IgD-negative memory B cell (primary cell): Measurements from ENCODE around the gene FOXO6. TPM values are rescaled to one million over a fixed set of nuclear protein-coding genes. Genes with fewer than 3 reads are reported as not detected.
"Not testable (repeated sequence)": the region's sequence is repeated elsewhere in the genome, so short reads cannot be mapped to it uniquely, and the experiment has no call there.

Source experiments
- H3K27ac Mint-ChIP-seq, 3 donors: one replicate each; pipeline ENCODE4 v1.8.0; 2020 to 2022; ENCODE audit warnings: mild to moderate bottlenecking in 3 of 3, mixed read lengths in 3 of 3, moderate library complexity in 1 of 3
- H3K27me3 Mint-ChIP-seq: one replicate; pipeline ENCODE4 v1.8.0; 2021; ENCODE audit warnings: mixed read lengths
- H3K36me3 Mint-ChIP-seq: one replicate; pipeline ENCODE4 v1.8.0; 2020; ENCODE audit warnings: mild to moderate bottlenecking, mixed read lengths
- H3K4me1 Mint-ChIP-seq, 3 donors: one replicate each; pipeline ENCODE4 v1.8.0; 2020 to 2022; ENCODE audit warnings: mixed read lengths in 3 of 3, mild to moderate bottlenecking in 1 of 3
- H3K4me3 Mint-ChIP-seq, 4 donors: one replicate each; pipeline ENCODE4 v1.8.0; 2020 to 2022; ENCODE audit warnings: mild to moderate bottlenecking in 4 of 4, mixed read lengths in 4 of 4, moderate library complexity in 3 of 4
- H3K9me3 Mint-ChIP-seq, 3 donors: one replicate each; pipeline ENCODE4 v1.8.0; 2020 to 2021; ENCODE audit warnings: mixed read lengths in 3 of 3, mild to moderate bottlenecking in 1 of 3
- polyA plus RNA-seq: library from polyadenylated mRNA; unstranded; fragments of 300-500 nt; fragmentation: Illumina TruSeq; gene quantifications from one replicate; pipeline ENCODE4 v1.2.3, GENCODE V29; 2021

FOXO6 gene
- polyA plus RNA-seq, 1 donor from 2014 or later = not detected

DNA sequence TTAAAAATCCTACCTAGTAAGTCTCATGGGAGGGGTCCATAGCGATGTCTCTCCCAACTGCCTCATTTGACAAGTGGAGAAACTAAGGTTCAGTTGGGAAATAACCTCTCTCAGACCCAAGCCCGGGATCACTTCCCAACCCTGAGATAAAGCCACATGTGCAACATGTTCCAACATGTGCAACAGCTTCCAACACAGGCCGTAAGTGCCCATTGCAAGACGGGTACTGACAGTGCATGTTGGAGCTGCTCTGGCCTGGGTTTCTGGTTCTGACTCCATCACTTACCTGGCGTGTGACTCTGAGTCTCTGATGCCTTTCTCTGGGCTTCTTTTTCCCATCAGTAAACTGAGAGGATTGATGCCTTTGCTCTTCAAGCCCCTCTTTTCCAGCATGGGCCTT lies 38.0 kb upstream of the FOXO6 start:
- Mint-ChIP-seq H3K36me3 (no peaks in the 10 kb centered on the region), H3K27me3 (peaks cover 13% of the 10 kb centered on the region), H3K9me3 (no peaks in the 10 kb centered on the region), H3K27ac (peak overlapping the region in 1 of 3 donors; percentile 52), H3K4me3 (no peak overlapping the region), H3K4me1 (no peaks in the 10 kb centered on the region)

DNA sequence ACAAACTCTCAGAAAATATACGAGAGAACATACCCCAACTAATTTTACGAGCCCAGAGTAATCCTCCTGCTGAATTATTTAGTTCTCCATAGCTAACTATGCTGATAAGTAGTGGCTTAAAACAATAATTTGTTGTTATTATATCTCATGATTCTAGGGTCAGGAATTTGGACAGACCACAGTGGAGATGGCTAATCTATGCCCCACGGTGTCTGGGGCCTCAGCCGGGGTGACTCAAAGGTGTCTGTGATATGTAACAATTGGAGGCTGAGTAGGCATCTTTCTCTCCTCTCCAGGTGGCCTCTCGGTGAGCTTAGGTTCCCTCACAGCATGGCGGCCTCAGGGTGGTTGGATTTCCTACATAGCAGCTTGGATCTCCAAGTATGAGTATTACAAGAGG lies 35.4 kb upstream of the FOXO6 start:
- Mint-ChIP-seq H3K4me1 (no peaks in the 10 kb centered on the region), H3K27me3 (peaks cover 10% of the 10 kb centered on the region), H3K4me3 (no peak overlapping the region), H3K27ac (no peak overlapping the region), H3K9me3 (no peaks in the 10 kb centered on the region), H3K36me3 (no peaks in the 10 kb centered on the region)

DNA sequence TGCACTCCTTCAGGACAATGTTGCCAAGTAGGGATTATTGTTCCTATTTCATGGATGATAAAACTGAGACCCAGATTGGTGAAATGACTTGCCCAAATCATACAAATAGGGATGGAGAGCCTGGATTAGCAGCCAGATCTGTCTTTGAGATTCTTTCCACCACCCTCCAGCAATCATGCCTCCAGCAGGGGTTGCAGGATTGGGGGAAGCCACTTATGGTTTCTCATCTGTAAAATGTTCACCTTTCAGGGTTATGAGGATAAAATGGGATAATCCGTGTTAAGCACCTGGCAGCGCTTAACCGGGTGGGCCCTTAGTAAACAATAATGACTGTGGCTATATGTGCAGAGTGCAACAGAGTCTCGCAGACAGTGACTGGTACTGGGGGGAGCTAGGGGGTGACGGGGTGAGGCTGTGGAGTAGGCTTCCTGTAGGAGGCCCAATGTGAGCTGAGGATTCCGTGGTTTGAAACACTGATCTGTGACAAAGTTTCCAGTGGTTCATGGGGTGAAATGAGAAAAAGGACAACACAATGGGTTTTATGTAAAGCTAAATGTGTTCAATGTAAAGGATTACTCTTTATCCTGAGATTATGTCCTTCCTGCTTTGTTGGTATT lies 33.7 kb upstream of the FOXO6 start:
- Mint-ChIP-seq H3K4me1 (no peaks in the 10 kb centered on the region), H3K27ac (no peak overlapping the region), H3K36me3 (no peaks in the 10 kb centered on the region), H3K27me3 (peaks cover 4% of the 10 kb centered on the region), H3K9me3 (no peaks in the 10 kb centered on the region), H3K4me3 (no peak overlapping the region)

DNA sequence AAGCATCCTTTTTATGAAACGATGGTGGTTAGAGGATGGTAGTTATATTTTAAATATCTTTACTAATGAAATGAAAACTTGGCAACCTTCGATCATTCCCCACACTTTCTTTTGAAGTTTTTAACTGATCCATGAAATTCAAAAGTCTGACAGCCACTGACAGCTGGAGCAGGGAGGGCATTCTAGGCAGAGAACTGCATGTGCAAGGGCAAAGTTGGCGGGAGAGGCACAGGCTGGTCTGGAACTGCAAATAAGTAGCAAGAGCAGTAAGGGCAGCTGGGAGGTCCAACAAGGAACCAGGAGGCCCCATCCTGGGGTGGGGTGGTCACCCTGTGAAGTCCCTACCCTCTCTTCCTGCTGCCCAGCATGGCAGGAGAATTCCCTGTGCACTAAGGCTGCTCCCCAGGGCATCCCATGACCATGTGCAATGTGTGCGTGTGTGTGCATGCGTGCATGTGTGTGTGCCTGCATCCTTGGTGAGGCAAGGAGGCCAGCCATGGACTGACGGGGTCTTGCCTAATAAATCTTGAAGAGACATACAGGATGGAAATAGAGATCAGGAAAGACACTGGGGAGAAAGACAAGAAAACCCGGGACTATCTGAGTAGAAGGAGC lies 33.1 kb upstream of the FOXO6 start:
- Mint-ChIP-seq H3K4me1 (peaks cover 0 to 2% (median 0%) of the 10 kb centered on the region in 3 donors), H3K9me3 (peaks cover 2 to 3% (median 2%) of the 10 kb centered on the region in 3 donors), H3K27ac (no peak overlapping the region), H3K4me3 (no peak overlapping the region), H3K36me3 (peaks cover 2% of the 10 kb centered on the region), H3K27me3 (peaks cover 2% of the 10 kb centered on the region)

DNA sequence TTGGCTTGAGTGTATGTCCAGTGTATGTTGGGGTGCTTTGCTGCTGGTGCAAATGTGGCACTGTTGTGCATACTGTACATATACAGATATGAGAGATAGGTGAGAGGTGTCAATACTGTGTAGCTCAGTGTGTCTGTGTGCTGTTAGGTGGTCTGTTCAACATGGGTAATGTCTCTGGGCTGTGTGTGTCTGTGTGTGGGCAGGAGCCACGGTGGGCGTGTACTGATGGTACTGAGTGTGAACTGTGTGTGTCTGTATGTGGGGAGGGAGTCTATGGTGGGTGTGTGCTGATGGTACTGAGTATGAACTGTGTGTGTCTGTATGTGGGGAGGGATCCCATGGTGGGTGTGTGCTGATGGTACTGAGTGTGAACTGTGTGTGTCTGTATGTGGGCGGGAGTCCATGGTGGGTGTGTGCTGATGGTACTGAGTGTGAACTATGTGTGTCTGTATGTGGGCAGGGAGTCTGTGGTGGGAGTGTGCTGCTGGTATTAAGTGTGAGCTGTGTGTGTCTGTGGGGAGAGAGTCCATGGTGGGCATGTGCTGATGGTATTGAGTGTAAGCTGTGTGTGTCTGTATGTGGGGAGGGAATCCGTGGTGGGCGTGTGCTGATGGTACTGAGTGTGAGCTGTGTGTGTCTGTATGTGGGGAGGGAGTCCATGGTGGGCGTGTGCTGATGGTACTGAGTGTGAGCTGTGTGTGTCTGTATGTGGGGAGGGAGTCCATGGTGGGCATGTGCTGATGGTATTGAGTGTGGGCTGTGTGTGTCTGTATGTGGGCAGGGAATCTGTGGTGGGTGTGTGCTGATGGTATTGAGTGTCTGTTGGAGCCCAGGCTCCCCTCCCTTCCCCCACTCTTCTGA lies 32.2 kb upstream of the FOXO6 start:
- Mint-ChIP-seq H3K4me3 (no peak overlapping the region), H3K36me3 (peaks cover 2% of the 10 kb centered on the region), H3K4me1 (peaks cover 0 to 2% (median 0%) of the 10 kb centered on the region in 3 donors), H3K27ac (no peak overlapping the region), H3K9me3 (peaks cover 2 to 11% (median 2%) of the 10 kb centered on the region in 3 donors), H3K27me3 (peaks cover 1% of the 10 kb centered on the region)

DNA sequence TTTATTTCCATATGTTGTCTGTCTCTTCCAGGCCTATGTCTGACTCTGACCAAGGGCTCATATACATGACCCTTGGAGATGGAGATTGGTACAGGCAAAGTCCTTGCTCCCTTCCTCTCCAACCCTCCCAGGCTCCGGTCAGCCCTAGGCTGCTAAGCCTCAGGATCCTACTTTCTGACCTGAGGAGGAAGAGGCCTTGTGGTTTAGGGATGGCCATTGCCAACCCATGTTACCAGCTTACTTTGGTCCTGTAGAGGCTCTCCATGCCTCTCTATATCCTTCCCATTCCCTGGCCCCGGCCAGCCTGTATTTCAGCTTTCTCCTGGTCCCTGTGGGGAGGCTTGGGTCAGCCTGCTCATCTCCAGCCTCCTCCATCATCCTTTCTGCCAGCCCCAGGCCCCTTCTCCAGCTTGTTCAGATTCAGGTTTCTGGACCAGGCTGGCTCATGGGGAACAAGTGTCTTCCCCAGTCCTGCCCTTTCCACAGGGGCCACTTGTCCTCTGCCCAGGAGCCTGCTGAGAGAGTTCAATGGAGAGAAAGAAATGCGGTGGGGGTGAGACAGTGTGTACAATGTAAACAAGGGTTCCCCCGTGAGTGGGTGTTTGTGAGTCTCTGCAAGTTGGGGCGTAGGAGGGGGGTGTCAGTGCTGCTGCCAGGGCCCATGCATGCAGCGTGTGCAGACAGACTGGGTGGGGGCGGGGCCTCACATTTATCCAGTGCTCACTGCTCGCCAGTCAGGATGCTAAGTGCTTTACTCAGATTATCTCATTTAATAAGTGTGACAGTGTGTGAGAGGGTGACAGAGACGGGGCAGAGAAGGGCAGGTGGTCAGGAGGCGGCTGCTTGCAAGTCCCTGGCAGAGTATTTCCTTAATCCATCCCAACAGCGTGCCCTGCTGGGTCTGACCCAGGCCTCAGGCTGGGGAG lies 31.3 kb upstream of the FOXO6 start:
- peaks cover 2% of the 10 kb centered on the region for H3K36me3 Mint-ChIP-seq
- peak overlapping the region in 1 of 3 donors; percentile 56 for H3K27ac Mint-ChIP-seq
- H3K27me3 Mint-ChIP-seq = peaks cover 7% of the 10 kb centered on the region
- no peak overlapping the region for H3K4me3 Mint-ChIP-seq
- peaks cover 0 to 2% (median 0%) of the 10 kb centered on the region in 3 donors for H3K4me1 Mint-ChIP-seq
- H3K9me3 Mint-ChIP-seq = peaks cover 2 to 16% (median 7%) of the 10 kb centered on the region in 3 donors

DNA sequence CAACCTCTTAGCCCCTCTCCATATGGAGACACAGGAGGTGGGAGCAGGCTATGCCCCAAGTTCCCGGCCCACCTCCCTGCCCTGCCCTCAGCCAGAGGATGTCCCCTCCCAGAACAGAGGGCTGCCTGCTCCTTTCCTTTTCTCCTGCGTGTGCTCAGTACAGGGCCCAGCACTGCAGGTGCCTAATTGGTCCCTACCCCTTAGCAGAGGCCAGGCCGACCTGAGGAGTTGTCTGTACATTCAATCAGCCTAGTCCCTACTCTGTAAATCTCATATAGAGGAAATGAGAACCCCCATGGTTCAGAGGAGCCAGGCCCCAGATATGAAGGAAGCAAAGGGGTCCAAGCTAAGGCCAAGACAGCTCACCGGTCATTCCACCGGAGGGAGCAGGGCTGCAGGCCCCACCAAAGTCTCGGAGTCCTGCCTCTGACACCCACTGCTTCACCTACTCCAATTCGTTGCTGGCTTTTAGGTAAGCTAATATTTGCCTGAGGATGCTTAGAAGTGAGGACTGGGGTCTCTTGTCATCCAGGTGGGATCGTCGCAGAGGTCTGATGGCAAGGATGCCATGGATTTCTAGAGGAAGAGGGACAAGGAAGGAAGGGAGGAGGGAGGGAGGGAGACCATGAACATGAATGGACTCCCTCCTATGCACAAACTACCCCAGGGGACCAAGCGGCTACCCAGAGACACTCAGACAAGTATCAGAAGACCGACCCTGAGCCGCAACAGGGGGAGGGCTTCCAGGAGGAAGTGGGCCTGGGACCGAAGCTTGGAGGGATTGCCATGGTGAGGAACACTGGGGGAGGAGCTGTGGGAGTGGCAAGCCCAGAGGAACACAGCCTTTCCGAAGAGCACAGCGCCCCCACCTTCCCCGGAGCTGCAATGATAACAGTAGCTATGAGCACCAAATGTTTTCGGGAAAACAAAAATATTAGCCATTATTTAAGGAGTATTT lies 30.4 kb upstream of the FOXO6 start:
- peaks cover 7% of the 10 kb centered on the region for H3K27me3 Mint-ChIP-seq
- H3K9me3 Mint-ChIP-seq = peaks cover 4 to 24% (median 7%) of the 10 kb centered on the region in 3 donors
- H3K4me3 Mint-ChIP-seq = no peak overlapping the region
- peaks cover 0 to 2% (median 0%) of the 10 kb centered on the region in 3 donors for H3K4me1 Mint-ChIP-seq
- no peak overlapping the region for H3K27ac Mint-ChIP-seq
- H3K36me3 Mint-ChIP-seq = peaks cover 2% of the 10 kb centered on the region

DNA sequence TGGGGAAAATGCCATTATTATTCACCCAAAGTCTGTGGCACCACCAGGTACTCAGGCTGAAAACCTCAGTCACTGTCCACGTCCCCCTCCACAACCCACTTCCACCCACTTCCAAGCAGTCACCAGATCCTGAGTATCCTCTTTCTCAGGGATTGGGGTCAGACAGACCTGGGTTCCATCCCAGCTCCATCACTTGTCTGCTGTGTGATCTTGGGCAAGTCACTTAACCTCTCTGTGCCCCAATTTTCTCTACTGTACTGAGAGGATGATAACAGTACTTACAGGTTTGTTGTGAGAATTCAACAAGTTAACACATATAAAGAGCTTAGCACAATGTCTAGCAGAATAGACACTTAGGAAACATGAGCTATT lies 29.7 kb upstream of the FOXO6 start:
- Mint-ChIP-seq H3K9me3 (peaks cover 6 to 28% (median 7%) of the 10 kb centered on the region in 3 donors), H3K4me1 (peaks cover 0 to 2% (median 1%) of the 10 kb centered on the region in 3 donors), H3K36me3 (peaks cover 2% of the 10 kb centered on the region), H3K4me3 (no peak overlapping the region), H3K27me3 (peaks cover 10% of the 10 kb centered on the region), H3K27ac (no peak overlapping the region)

DNA sequence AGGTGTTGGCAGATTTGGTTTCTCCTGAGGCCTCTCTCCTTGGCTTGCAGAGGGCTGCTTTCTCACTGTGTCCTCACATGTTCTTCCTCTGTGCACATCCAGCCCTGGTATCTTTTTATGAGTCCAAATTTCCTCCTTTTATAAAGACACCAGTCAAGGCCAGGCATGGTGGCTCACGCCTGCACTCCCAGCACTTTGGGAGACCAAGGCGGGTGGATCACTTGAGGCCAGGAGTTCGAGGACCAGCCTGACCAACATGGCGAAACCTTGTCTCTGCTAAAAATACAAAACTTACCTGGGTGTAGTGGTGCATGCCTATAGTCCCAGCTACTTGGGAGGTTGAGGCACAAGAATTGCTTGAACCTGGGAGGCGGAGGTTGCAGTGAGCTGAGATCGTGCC lies 29.1 kb upstream of the FOXO6 start:
- not testable (repeated sequence) for H3K4me1 Mint-ChIP-seq, H3K27ac Mint-ChIP-seq, H3K36me3 Mint-ChIP-seq, H3K4me3 Mint-ChIP-seq
- peaks cover 6 to 28% (median 7%) of the 10 kb centered on the region in 3 donors for H3K9me3 Mint-ChIP-seq
- H3K27me3 Mint-ChIP-seq = peaks cover 10% of the 10 kb centered on the region

DNA sequence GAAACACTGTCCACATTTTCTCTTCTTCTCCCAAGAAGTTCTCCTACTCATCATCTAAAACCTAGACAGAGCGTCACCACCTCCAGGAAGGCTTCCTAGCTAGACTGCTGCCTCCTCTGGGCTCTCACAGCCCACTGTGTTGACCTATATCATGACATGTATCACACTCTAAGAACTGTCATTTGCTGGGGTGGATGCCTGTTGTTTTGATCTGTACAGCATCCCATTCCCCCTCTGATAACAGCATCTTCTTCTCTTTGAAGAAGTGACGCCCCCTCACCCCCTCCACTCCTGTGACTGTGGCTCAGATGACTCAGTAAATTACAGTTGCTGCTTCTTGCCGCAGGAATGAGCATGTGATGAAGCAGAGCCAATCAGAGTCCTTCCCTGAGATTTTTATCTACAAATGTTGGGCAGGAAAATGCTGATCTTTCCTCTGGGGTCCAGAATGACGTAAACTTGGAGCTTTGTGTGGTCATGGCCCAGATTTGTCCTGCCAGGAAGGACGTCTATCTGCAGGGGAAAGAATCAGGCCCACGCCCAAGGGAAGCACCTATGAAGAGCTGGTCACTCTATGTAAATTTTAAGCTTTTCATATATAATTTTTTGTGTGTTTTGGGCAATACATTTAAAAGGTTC lies 28.0 kb upstream of the FOXO6 start:
- Mint-ChIP-seq H3K4me3 (no peak overlapping the region), H3K27ac (no peak overlapping the region), H3K9me3 (peaks cover 6 to 31% (median 7%) of the 10 kb centered on the region in 3 donors), H3K36me3 (peaks cover 2% of the 10 kb centered on the region), H3K27me3 (peaks cover 10% of the 10 kb centered on the region), H3K4me1 (peaks cover 0 to 2% (median 1%) of the 10 kb centered on the region in 3 donors)

DNA sequence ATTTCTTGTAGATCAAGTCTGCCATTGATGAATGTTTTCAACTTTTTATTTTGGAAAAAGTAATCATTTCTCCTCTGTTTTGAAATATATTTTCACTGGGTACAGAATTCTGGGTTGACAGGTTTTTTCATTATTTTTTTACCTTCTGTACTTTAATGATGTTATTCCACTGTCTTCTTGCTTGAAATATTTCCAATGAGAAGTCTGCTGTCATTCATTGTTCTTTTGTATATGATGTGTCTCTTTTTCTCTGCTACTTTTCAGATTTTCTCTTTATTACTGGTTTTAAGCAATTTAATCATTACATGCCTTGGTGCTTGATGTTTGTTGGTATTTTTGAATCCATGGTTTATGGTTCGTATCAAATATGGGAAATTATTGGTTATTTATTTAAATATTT lies 22.4 kb upstream of the FOXO6 start:
- H3K4me1 Mint-ChIP-seq = peaks cover 0 to 1% (median 0%) of the 10 kb centered on the region in 3 donors

DNA sequence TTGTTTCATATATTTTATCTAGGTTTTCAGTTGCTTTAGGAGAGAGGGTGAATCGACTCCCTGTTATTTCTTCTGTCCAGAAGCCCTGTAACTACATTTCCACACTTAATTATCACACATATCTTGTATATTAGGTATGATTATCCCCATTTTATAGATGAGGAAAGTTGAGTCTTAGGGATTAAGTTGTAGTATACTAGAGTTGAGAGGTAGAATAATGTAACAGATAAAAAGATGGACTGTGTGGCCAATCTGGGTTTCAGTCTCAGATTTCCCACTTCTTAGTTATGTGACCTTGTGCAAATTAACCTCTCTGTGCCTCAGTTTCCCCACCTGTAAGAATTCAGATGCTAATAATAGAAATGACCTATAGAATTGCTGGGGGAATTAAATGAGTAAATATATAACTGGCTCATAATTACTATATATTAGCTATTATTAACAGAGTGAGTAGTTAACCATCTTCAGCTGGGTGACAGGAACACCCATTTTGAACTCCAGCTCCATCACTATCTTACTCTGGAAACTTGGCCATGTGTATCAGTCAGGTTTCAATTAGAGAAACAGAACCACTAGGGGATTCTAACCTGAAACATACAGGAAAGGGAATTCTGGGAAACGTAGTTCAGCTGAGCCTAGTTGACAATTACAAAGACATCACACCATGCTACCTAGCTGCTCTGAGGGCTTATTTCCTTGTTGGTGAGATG lies 20.4 kb upstream of the FOXO6 start:
- H3K4me3 Mint-ChIP-seq = no peak overlapping the region
- H3K4me1 Mint-ChIP-seq = peaks cover 0 to 1% (median 0%) of the 10 kb centered on the region in 3 donors
- peaks cover 3% of the 10 kb centered on the region for H3K36me3 Mint-ChIP-seq
- peaks cover 0 to 15% (median 9%) of the 10 kb centered on the region in 3 donors for H3K9me3 Mint-ChIP-seq
- peaks cover 16% of the 10 kb centered on the region for H3K27me3 Mint-ChIP-seq
- H3K27ac Mint-ChIP-seq = no peak overlapping the region

More for the DNA sequence above, 22.4 kb upstream of the FOXO6 start:
- Mint-ChIP-seq H3K36me3 (peaks cover 3% of the 10 kb centered on the region), H3K27ac (no peak overlapping the region), H3K27me3 (peaks cover 16% of the 10 kb centered on the region), H3K4me3 (no peak overlapping the region), H3K9me3 (peaks cover 5 to 29% (median 11%) of the 10 kb centered on the region in 3 donors)

DNA sequence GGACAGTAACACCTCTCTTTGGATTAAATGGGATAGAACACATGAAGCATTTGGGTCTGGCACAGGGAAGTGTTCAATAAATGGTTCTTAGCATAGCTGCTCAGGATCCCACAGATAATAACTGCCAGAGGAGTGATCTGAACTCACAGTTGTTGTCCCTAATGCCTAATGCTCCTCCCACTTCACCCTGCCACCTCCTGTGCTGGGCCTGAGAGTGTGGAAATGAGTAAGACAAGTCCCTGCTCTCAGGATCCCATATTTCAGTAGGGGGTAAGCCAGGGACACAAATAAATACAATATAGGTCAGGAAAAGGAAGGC lies 19.9 kb upstream of the FOXO6 start:
- Mint-ChIP-seq H3K27me3 (peaks cover 15% of the 10 kb centered on the region), H3K9me3 (peaks cover 0 to 12% (median 8%) of the 10 kb centered on the region in 3 donors), H3K27ac (no peak overlapping the region), H3K4me1 (peaks cover 0 to under 1% (median 0%) of the 10 kb centered on the region in 3 donors), H3K36me3 (peaks cover 3% of the 10 kb centered on the region), H3K4me3 (no peak overlapping the region)
